Parathyroid adenoma (tissue), 2 donors: ENCODE data around the gene PDE8B.
"Not testable (repeated sequence)": the region's sequence is repeated elsewhere in the genome, so short reads cannot be mapped to it uniquely, and the experiment has no call there.

Experiments
- H2AFZ ChIP-seq: fragments of 300-600 bp; sonication (generic); one replicate; pipeline ENCODE4 v1.7.0; 2017; ENCODE audit warnings: antibody characterized with exemption, mild to moderate bottlenecking
- H3K27ac ChIP-seq: fragments of 300-600 bp; sonication (generic); one replicate; pipeline ENCODE4 v1.7.0; 2017
- H3K27me3 ChIP-seq: fragments of 300-600 bp; sonication (generic); one replicate; pipeline ENCODE4 v1.7.0; 2017; ENCODE audit warnings: low read length; ENCODE audit not compliant: control insufficient read depth, insufficient read depth
- H3K36me3 ChIP-seq: fragments of 300-600 bp; sonication (generic); one replicate; pipeline ENCODE4 v1.7.0; 2017; ENCODE audit warnings: low read length; ENCODE audit not compliant: control insufficient read depth, insufficient read depth
- H3K4me1 ChIP-seq: fragments of 300-600 bp; sonication (generic); one replicate; pipeline ENCODE4 v1.7.0; 2017; ENCODE audit warnings: control low read depth
- H3K4me2 ChIP-seq: fragments of 300-600 bp; sonication (generic); one replicate; pipeline ENCODE4 v1.7.0; 2017; ENCODE audit warnings: low read length
- H3K4me3 ChIP-seq: fragments of 300-600 bp; sonication (generic); one replicate; pipeline ENCODE4 v1.7.0; 2017; ENCODE audit warnings: low read depth, low read length
- H3K79me2 ChIP-seq: fragments of 300-600 bp; sonication (generic); one replicate; pipeline ENCODE4 v1.7.0; 2017; ENCODE audit warnings: control low read depth
- H3K9ac ChIP-seq: fragments of 300-600 bp; sonication (generic); one replicate; pipeline ENCODE4 v1.7.0; 2017; ENCODE audit warnings: mild to moderate bottlenecking
- H3K9me3 ChIP-seq: fragments of 300-600 bp; sonication (generic); one replicate; pipeline ENCODE4 v1.7.0; 2017; ENCODE audit warnings: low read length; ENCODE audit not compliant: control insufficient read depth
- CTCF ChIP-seq: fragments of 300-600 bp; sonication (generic); IDR thresholded peaks from one replicate; pipeline ENCODE4 v1.7.0; 2017; ENCODE audit warnings: antibody characterized with exemption, mild to moderate bottlenecking
- donor health status: primary hyperparathyroidism.

The PDE8B gene

GRCh38 chr5:77449981-77450380 is 239.5 kb downstream of the PDE8B start:
- no peaks in the 10 kb centered on the region for H3K4me1 ChIP-seq
- H3K9me3 ChIP-seq = no peaks in the 10 kb centered on the region
- no peaks in the 10 kb centered on the region for H3K36me3 ChIP-seq
- H3K4me2 ChIP-seq = no peak overlapping the region
- H3K4me3 ChIP-seq = no peak overlapping the region
- no peak overlapping the region for H3K9ac ChIP-seq
- no peak for TF ChIP-seq CTCF
- H2AFZ ChIP-seq = no peak overlapping the region
- H3K27me3 ChIP-seq = no peaks in the 10 kb centered on the region
- no peaks in the 10 kb centered on the region for H3K79me2 ChIP-seq
- no peak overlapping the region for H3K27ac ChIP-seq

- no peaks in the 10 kb centered on the region for H3K36me3 ChIP-seq
- H3K27ac ChIP-seq = no peak overlapping the region
- H3K4me1 ChIP-seq = no peaks in the 10 kb centered on the region
- no peak overlapping the region for H3K4me2 ChIP-seq
- H3K4me3 ChIP-seq = no peak overlapping the region
- no peaks in the 10 kb centered on the region for H3K27me3 ChIP-seq
- H3K9ac ChIP-seq = no peak overlapping the region
- TF ChIP-seq CTCF = no peak
- no peak overlapping the region for H2AFZ ChIP-seq
- H3K79me2 ChIP-seq = no peaks in the 10 kb centered on the region
- no peaks in the 10 kb centered on the region for H3K9me3 ChIP-seq
Measured at GRCh38 chr5:77452351-77452750, 241.9 kb downstream of the PDE8B start.

GRCh38 chr5:77454123-77454522 is 243.6 kb downstream of the PDE8B start:
- Histone ChIP-seq H3K27ac (no peak overlapping the region), H3K9me3 (no peaks in the 10 kb centered on the region), H3K9ac (no peak overlapping the region), H3K79me2 (no peaks in the 10 kb centered on the region), H3K27me3 (no peaks in the 10 kb centered on the region), H3K4me3 (no peak overlapping the region), H2AFZ (no peak overlapping the region), H3K4me1 (no peaks in the 10 kb centered on the region), H3K4me2 (no peak overlapping the region), H3K36me3 (no peaks in the 10 kb centered on the region)
- TF ChIP-seq CTCF = no peak

- no peaks in the 10 kb centered on the region for H3K27me3 ChIP-seq
- no peak for TF ChIP-seq CTCF
- no peak overlapping the region for H3K9ac ChIP-seq
- no peaks in the 10 kb centered on the region for H3K9me3 ChIP-seq
- H3K36me3 ChIP-seq = no peaks in the 10 kb centered on the region
- H3K4me1 ChIP-seq = no peaks in the 10 kb centered on the region
- H3K27ac ChIP-seq = no peak overlapping the region
- H3K4me3 ChIP-seq = no peak overlapping the region
- no peak overlapping the region for H3K4me2 ChIP-seq
- H2AFZ ChIP-seq = no peak overlapping the region
- H3K79me2 ChIP-seq = no peaks in the 10 kb centered on the region
Measured at GRCh38 chr5:77461287-77461686, 250.8 kb downstream of the PDE8B start.

GRCh38 chr5:77463905-77464304 is 253.4 kb downstream of the PDE8B start:
- H3K4me2 ChIP-seq = no peak overlapping the region
- H2AFZ ChIP-seq = no peak overlapping the region
- no peak for TF ChIP-seq CTCF
- no peak overlapping the region for H3K9ac ChIP-seq
- no peaks in the 10 kb centered on the region for H3K79me2 ChIP-seq
- H3K27me3 ChIP-seq = no peaks in the 10 kb centered on the region
- H3K27ac ChIP-seq = no peak overlapping the region
- H3K9me3 ChIP-seq = no peaks in the 10 kb centered on the region
- no peak overlapping the region for H3K4me3 ChIP-seq
- H3K36me3 ChIP-seq = no peaks in the 10 kb centered on the region
- H3K4me1 ChIP-seq = no peaks in the 10 kb centered on the region

- H3K4me3 ChIP-seq, H3K36me3 ChIP-seq, H2AFZ ChIP-seq, H3K4me2 ChIP-seq, H3K9me3 ChIP-seq, H3K27ac ChIP-seq, H3K4me1 ChIP-seq, H3K9ac ChIP-seq, H3K27me3 ChIP-seq, H3K79me2 ChIP-seq: not testable (repeated sequence)
Measured at GRCh38 chr5:77468875-77469274, 258.4 kb downstream of the PDE8B start.

GRCh38 chr5:77475041-77475440 is 264.6 kb downstream of the PDE8B start:
- not testable (repeated sequence) for H2AFZ ChIP-seq, H3K79me2 ChIP-seq, H3K4me3 ChIP-seq, H3K36me3 ChIP-seq, H3K27me3 ChIP-seq, H3K4me1 ChIP-seq, H3K9ac ChIP-seq, H3K9me3 ChIP-seq, H3K27ac ChIP-seq, H3K4me2 ChIP-seq
